IPS-11a (cell line): ENCODE measurements around the gene FXYD2.

Experiments
- H3K4me3 ChIP-seq: one replicate; pipeline ENCODE4 v1.5.1; 2013; ENCODE audit warnings: low read depth, low read length, control low read depth

The FXYD2 gene

DNA sequence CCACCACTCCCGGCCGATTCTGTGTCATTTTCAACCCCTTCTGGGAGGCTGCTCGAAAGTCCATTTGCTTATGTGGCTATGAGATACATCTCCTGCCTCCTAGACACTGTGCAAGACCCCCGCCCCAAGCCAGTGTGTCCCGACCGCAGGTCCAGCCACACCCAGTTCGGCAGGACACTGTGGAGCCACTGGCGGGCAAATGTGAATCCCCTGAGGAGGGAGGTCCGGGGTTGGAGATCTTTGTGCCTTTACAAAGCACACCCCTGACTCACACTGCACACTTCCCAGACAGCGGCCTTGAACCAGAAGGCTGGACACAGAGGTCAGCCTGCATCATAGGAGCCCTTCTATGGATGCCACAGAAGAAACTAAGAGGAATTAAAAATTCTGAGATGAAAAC is 34.5 kb upstream of the FXYD2 start:
- no peak overlapping the region for H3K4me3 ChIP-seq

- no peak overlapping the region for H3K4me3 ChIP-seq
Observed at GRCh38 chr11:117857734-117858414, 33.3 kb upstream of the FXYD2 start.

- H3K4me3 ChIP-seq: no peak overlapping the region
Observed at GRCh38 chr11:117855912-117856651, 31.5 kb upstream of the FXYD2 start.

DNA sequence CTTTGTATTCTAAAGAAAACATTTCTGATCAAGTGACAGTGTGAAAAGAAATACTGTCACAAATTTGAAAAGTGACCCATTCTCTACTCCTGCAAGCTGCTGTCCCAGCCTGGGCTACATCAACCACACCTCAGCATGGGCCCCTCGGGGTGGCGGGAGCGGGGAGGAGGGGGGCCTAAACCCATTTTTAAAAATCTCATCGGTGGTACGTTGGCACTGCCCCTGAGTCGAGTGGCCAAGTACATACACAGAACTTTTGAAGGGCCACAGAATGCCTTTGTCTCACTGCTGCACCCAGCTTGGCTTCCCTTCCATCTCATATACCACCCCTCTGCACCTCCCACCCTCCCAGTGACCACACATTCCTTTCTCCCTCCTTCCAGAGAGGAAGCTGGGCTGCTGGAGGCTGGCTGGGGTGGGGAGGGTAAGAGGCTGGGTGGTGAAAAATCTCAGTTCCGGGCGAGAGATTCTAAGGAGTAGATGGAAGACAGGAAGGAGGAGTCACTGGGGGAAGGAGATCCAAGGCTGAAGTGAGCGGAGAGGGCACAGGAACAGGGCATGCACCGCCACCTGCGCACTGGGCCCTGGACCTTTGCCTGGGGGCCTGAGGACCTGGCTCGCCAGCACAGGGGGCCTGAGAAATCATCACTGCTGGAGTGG is 30.8 kb upstream of the FXYD2 start:
- H3K4me3 ChIP-seq: no peak overlapping the region

- no peak overlapping the region for H3K4me3 ChIP-seq
Observed at GRCh38 chr11:117852309-117852708, 27.8 kb upstream of the FXYD2 start.

DNA sequence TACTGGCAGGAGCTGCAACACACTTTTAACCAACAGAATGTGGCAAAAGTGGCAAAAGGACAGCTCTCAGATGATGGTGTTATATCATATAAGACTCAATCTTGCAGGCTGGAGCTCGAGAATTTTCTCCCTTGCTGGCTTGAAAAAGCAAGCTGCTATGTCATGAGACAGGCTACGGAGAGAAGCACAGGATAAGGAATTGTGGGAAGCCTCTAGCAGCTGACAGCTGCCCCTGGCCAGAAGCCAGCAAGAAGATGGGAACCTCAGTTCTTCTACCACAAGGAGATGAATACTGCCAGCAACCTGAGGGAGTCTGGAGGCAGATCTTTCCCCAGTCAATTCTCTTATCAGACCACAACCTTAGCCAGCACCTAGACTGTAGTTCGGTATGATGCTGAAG is 27.3 kb upstream of the FXYD2 start:
- no peak overlapping the region for H3K4me3 ChIP-seq

GRCh38 chr11:117851106-117851505 is 26.6 kb upstream of the FXYD2 start:
- H3K4me3 ChIP-seq: no peak overlapping the region

GRCh38 chr11:117849781-117850414 is 25.4 kb upstream of the FXYD2 start:
- no peak overlapping the region for H3K4me3 ChIP-seq

GRCh38 chr11:117843666-117844484 is 19.3 kb upstream of the FXYD2 start:
- H3K4me3 ChIP-seq: no peak overlapping the region

DNA sequence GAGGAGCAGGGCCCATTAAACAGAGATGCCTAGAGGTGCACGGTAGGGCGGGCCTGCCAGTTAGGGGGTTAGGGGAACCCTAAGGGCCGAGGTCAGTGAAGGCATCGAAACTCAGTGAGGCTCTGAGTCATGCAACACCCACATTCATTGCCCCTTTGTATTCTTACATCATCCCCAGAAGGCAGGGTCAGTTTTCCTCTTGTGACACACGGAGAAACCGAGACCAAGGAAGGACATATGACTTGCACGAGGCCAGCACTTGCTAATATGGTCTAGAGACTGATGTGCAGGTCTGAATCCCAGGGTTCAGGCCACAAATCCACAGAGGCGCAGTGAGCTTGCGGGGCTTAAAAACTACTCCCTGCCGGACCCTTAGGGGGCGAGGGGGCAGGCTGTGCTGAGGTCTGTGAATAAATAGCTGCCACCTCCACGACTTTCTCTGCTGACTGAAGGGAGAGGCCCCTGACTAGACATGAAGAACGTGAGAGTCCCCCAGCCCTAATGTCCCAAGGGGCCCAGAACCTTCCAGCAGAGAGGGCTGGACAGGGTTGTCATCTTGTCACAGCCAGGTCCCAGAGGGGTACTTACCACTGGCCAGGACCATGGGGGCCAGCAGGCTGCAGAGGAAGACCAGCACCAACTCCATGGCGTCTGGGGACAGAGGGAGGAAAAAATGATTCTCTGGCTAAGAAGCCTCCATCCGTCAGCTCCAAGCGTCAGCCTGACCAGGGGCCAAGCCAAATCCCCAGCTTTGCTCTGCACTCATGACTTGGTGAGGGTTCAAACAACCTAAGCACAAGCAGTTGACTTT is 17.8 kb upstream of the FXYD2 start:
- H3K4me3 ChIP-seq: no peak overlapping the region

GRCh38 chr11:117841551-117842031 is 17.0 kb upstream of the FXYD2 start:
- no peak overlapping the region for H3K4me3 ChIP-seq

- H3K4me3 ChIP-seq: no peak overlapping the region
Observed at GRCh38 chr11:117840881-117841550, 16.5 kb upstream of the FXYD2 start.

DNA sequence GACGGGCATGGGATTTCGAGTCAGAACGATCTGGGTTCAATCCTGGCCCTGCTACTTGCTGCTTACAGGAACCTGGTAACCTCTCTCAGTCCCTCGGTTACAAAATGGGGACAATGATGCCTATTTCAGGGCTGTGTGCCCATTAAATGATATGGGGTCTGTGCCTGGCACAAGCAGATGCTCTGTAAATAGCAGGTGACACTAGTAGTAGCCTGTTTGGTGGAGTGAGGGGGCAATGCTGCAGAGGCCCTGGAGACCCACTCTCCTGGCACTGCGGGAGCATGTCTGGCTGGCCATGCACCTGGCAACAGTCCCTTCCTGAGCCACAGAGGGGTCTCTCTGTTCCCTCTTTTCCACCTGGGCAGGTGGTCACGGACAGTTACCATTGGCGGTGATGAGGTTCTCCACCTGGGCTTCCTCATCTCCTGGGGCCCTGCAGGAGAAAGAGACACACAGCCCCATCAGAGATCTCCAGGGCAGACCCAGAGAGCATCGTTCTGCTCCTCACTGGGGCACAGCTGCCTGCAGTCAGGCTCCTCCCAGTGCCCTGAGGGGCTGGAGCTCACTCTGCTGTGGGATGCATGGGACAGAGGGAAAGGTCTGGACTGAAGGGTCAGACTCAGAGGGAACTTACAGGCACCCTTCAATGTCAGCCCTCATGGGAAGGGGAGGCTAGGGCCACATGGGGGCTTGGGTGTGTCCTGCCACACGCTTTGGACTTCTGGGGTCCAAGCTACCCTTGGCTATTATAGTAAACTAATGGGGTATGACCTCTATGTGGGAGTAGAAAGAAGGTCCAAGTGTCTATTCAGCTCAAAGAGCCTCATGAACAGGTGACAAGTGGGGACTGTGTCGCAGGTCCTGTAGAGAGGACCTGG is 15.6 kb upstream of the FXYD2 start:
- no peak overlapping the region for H3K4me3 ChIP-seq

DNA sequence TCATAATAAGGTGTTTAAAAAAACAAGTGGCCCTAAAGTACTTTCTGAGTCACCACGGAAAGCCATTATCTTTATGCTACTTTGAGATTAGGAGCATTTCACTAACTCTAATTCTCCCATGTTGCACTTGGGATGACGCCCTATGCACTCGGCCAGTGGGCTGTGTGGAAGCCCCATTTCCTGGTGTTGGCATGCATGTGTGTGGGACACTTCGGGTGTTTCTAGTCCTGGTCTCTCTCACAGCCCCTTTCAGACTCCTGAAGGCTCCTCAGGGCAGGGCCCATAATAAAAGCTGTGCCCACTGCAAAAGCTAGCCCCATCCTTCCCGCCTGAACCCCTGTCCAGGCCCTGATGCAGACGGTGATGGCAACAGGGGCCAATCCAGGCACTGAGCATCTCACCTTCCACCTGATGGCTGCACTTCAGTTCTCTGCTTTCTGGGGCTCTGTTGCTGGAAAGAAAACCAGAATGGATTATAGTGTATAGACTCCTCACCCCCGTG is 14.9 kb upstream of the FXYD2 start:
- H3K4me3 ChIP-seq: no peak overlapping the region

DNA sequence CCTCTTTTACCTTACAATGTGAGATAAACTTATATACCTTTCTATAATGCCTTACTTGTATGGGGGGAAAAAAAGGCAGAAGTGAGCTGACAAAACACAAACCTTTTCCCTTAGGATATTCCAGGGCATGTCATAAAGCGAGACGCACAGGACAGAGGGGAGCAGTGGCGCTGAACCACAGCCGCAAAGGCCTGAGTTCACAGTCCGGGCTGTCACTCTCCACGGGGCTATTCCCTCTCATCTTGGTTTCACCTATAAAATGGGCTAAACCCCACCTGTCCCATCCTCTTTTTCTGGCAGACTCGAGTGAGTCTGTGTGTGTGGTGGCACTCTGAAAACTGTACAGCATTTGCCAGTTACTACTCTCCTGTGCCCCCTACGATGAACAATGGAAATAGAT is 14.4 kb upstream of the FXYD2 start:
- H3K4me3 ChIP-seq: no peak overlapping the region

DNA sequence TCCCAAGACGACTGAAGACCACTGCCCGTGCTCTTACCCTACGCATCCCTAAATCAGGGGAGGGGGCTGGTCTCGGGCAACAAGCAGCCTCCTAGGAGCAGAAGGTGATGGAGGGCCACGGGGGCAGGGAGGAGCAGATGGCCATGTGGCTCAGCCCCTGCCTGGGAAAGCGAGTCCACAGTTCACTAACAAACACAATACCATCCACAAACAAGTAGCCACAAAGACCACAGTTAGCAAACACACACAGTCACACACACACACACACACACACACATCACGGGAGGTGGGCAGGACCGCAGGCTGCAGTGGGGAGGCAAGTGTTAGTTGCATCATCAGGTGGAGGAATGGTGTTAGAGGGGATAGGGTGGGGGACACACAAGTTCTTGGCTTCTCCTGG is 13.2 kb upstream of the FXYD2 start:
- H3K4me3 ChIP-seq: no peak overlapping the region

DNA sequence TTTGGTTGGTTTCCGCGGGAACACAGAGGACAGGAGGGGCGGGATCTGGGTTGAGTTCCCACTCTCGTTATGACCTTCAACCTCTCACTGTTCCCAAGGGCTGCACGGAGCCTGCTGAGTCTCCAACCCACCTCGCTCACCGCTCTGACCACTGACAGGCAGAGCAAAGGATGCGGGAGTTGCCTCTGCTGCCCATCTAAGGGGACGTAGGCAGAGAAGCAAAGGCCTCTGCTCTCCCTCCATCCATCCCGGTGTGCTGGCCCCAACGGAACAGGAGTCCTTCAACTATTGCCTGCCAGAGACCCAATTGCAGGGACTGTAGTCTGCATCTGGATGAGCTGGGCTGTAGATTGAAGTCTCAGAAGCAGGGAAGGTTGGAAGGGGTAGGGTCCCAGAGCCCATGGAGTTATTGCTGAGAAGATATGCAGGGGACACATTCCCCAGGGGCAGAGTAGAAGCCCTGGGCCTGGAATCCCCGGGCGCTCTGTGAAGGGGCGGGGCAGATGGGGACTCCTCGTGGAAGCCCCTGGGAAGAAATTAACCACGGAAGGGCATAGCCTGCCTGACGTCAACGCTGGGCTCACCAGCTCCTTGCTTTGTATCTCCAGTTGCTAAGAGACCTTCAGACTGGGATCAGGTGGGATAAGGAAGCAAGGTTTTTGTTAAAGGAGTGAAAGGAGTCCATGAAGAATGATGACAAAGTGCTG is 12.7 kb upstream of the FXYD2 start:
- H3K4me3 ChIP-seq: no peak overlapping the region
